MCF 10A (cell line): ENCODE data around the gene SLC1A4. TPM values are rescaled to one million over a fixed set of nuclear protein-coding genes. Genes with fewer than 3 reads are reported as not detected.
A peak's percentile ranks its signal among the peaks of the same experiment; 100 is the strongest.

Experiments used
- BruUV-seq: library from RNA; stranded (reverse); fragments of 400-500 nt; replicated peaks from 2 replicates; lab custom pipeline; 2021; lab: Mats Ljungman, UMichigan
- CTCF ChIA-PET: fragments of 300-600 bp; sonication (Branson Sonifier 250); formaldehyde crosslinking; extraction: SDS; loops from one replicate; lab custom pipeline; 2021; ENCODE audit warnings: antibody characterized with exemption, inconsistent platforms; lab: Yijun Ruan, JAX
- POLR2A ChIA-PET: fragments of 300-600, 350-650 bp; sonication (Branson Sonifier 250); formaldehyde crosslinking; extraction: SDS; loops from one replicate; lab custom pipeline; 2020; ENCODE audit warnings: antibody characterized with exemption, inconsistent platforms; lab: Yijun Ruan, JAX
- DNase-seq: peaks from one replicate; pipeline ENCODE4 v3.0.0-alpha.2; 2018; ENCODE audit not compliant: unreplicated experiment
- H3K27ac Mint-ChIP-seq: one replicate; pipeline ENCODE4 v1.8.0; 2022; ENCODE audit warnings: mild to moderate bottlenecking, low read depth, mixed read lengths; ENCODE audit not compliant: unreplicated experiment
- H3K27me3 Mint-ChIP-seq: one replicate; pipeline ENCODE4 v1.8.0; 2022; ENCODE audit warnings: mixed read lengths; ENCODE audit not compliant: insufficient read depth, unreplicated experiment
- H3K36me3 Mint-ChIP-seq: one replicate; pipeline ENCODE4 v1.8.0; 2022; ENCODE audit warnings: mild to moderate bottlenecking, moderate library complexity, mixed read lengths; ENCODE audit not compliant: insufficient read depth, unreplicated experiment
- H3K4me1 Mint-ChIP-seq: one replicate; pipeline ENCODE4 v1.8.0; 2022; ENCODE audit warnings: mixed read lengths; ENCODE audit not compliant: insufficient read depth, unreplicated experiment
- H3K4me3 Mint-ChIP-seq: one replicate; pipeline ENCODE4 v1.8.0; 2022; ENCODE audit warnings: mild to moderate bottlenecking, moderate library complexity, mixed read lengths; ENCODE audit not compliant: unreplicated experiment
- H3K9me3 Mint-ChIP-seq: one replicate; pipeline ENCODE4 v1.8.0; 2022; ENCODE audit warnings: mixed read lengths; ENCODE audit not compliant: unreplicated experiment
- CTCF ChIP-seq: fragments of 200-600 bp; IDR thresholded peaks from one replicate; pipeline ENCODE4 v1.8.0; 2022; ENCODE audit warnings: antibody characterized with exemption, mild to moderate bottlenecking; ENCODE audit not compliant: unreplicated experiment
- intact Hi-C: fragments of 100-400 bp; cut with micrococcal nuclease; formaldehyde crosslinking; loops from 2 replicates; pipeline ENCODE4 v1.14.1; 2022
- total RNA-seq: library from RNA; stranded (reverse); gene quantifications from 2 replicates; pipeline ENCODE4 v1.2.3, GENCODE V29; 2022

SLC1A4 gene
- total RNA-seq, 1 experiment from 2014 or later = 36.0 TPM

- H3K9me3 Mint-ChIP-seq = no peaks in the 10 kb centered on the region
- H3K36me3 Mint-ChIP-seq = no peaks in the 10 kb centered on the region
- ChIA-PET CTCF (interaction anchor here (0.6 to 2.8 kb wide), 14 partner anchors 9 to 518 kb away, joined by 3 to 13 read pairs (median 3); no protein-coding TSS in a partner anchor), POLR2A (interaction anchor here (0.5 to 5.2 kb wide), 32 partner anchors 8 to 1185 kb away, joined by 3 to 72 read pairs (median 4); partner anchors contain the start of genes ACTR2 and RAB1A)
- no TSS peak for BruUV-seq
- TF ChIP-seq CTCF = no peak
- peak overlapping the region; percentile 39 for H3K27ac Mint-ChIP-seq
- H3K27me3 Mint-ChIP-seq = no peaks in the 10 kb centered on the region
- H3K4me3 Mint-ChIP-seq = peak overlapping the region; percentile 90
- H3K4me1 Mint-ChIP-seq = peaks cover 9% of the 10 kb centered on the region
- no peak for DNase-seq
- intact Hi-C loops = loop anchor here (2.0 to 5.0 kb wide), 2 partner anchors 112 to 131 kb away; no protein-coding TSS in a partner anchor
Measured at GRCh38 chr2:65055422-65056214, 66.4 kb downstream of the SLC1A4 start.

GRCh38 chr2:65056215-65057053 is 67.2 kb downstream of the SLC1A4 start, which contains the start of gene CEP68:
TSS of gene CEP68 (plus strand) at chr2:65056416. CDS start at chr2:65069445, 13,029 bp downstream.
- no TSS peak for BruUV-seq
- no peak for TF ChIP-seq CTCF
- Mint-ChIP-seq H3K36me3 (no peaks in the 10 kb centered on the region), H3K27me3 (no peaks in the 10 kb centered on the region), H3K4me1 (peaks cover 10% of the 10 kb centered on the region), H3K9me3 (no peaks in the 10 kb centered on the region), H3K27ac (peak within 1 kb of the TSS; percentile 41), H3K4me3 (peak within 1 kb of the TSS; percentile 90)
- intact Hi-C loops = loop anchor here (2.0 to 5.0 kb wide), 2 partner anchors 111 to 130 kb away; no protein-coding TSS in a partner anchor
- CTCF ChIA-PET = interaction anchor here (0.6 to 2.8 kb wide), 12 partner anchors 8 to 517 kb away, joined by 3 to 13 read pairs (median 3); no protein-coding TSS in a partner anchor
- DNase-seq = peak; percentile 97
- POLR2A ChIA-PET = interaction anchor here (0.5 to 5.2 kb wide), 30 partner anchors 9 to 1184 kb away, joined by 3 to 72 read pairs (median 4); partner anchors contain the start of genes ACTR2 and RAB1A

- no peak for TF ChIP-seq CTCF
- ChIA-PET POLR2A (interaction anchor here (0.7 to 5.2 kb wide), 12 partner anchors 9 to 517 kb away, joined by 3 to 72 read pairs (median 4); partner anchors contain the start of genes ACTR2 and RAB1A), CTCF (interaction anchor here (0.6 to 1.5 kb wide), 6 partner anchors 8 to 136 kb away, joined by 3 to 9 read pairs (median 4); no protein-coding TSS in a partner anchor)
- no TSS peak for BruUV-seq
- H3K4me3 Mint-ChIP-seq = peak overlapping the region; percentile 90
- DNase-seq = no peak
- H3K4me1 Mint-ChIP-seq = peaks cover 15% of the 10 kb centered on the region
- peak overlapping the region; percentile 41 for H3K27ac Mint-ChIP-seq
- no peaks in the 10 kb centered on the region for H3K9me3 Mint-ChIP-seq
- no peaks in the 10 kb centered on the region for H3K36me3 Mint-ChIP-seq
- intact Hi-C loops = loop anchor here (2.0 to 5.0 kb wide), 2 partner anchors 110 to 130 kb away; no protein-coding TSS in a partner anchor
- H3K27me3 Mint-ChIP-seq = no peaks in the 10 kb centered on the region
Measured at GRCh38 chr2:65057054-65057375, 67.8 kb downstream of the SLC1A4 start.
